K562 (cell line): ENCODE measurements around the gene RAB25.

Source experiments
- ATF6 ChIP-seq: sonication (generic); formaldehyde crosslinking; IDR thresholded peaks from 2 replicates; pipeline ENCODE4 v1.4.0; 2020; ENCODE audit warnings: mild to moderate bottlenecking, missing genetic modification reagents
- HNRNPK ChIP-seq: fragments of 200-400 bp; formaldehyde crosslinking; IDR thresholded peaks from one replicate; pipeline ENCODE4 v1.6.1; 2018; ENCODE audit warnings: mild to moderate bottlenecking, low read depth, low read length; ENCODE audit not compliant: poor library complexity, severe bottlenecking
- KHSRP ChIP-seq: fragments of 450-650 bp; IDR thresholded peaks from 2 replicates; pipeline ENCODE4 v1.6.1; 2017
- MTF1 ChIP-seq: fragments of 250-450 bp; sonication (Bioruptor Pico); IDR thresholded peaks from 2 replicates; pipeline ENCODE4 v1.9.0; 2021; ENCODE audit warnings: moderate library complexity, mild to moderate bottlenecking, inconsistent platforms, borderline replicate concordance
- POLR2AphosphoS5 ChIP-seq: IDR thresholded peaks from 2 replicates; pipeline ENCODE4 v1.6.1; 2011; ENCODE audit warnings: mild to moderate bottlenecking, low read depth, low read length, moderate library complexity; ENCODE audit not compliant: control insufficient read depth, insufficient read depth
- SIN3A ChIP-seq, 2 experiments: fragments of 150-350 bp in 1 of 2; IDR thresholded peaks; 2 replicates each; pipeline ENCODE4 v1.6.1; 2011 to 2016; ENCODE audit warnings: borderline replicate concordance in 2 of 2, low read depth in 2 of 2, low read length in 2 of 2, mild to moderate bottlenecking in 2 of 2, moderate library complexity in 2 of 2; ENCODE audit not compliant: control insufficient read depth in 1 of 2
- ZFX ChIP-seq: sonication (generic); formaldehyde crosslinking; IDR thresholded peaks from 2 replicates; pipeline ENCODE4 v1.8.0; 2022; ENCODE audit warnings: mild to moderate bottlenecking, missing genetic modification reagents, moderate library complexity
- ZNF274 ChIP-seq: IDR thresholded peaks from 2 replicates; pipeline ENCODE4 v1.6.1; 2011; ENCODE audit warnings: low read depth, mild to moderate bottlenecking, low read length, moderate library complexity, borderline replicate concordance
- ZNF780A ChIP-seq: fragments of 250-450 bp; sonication (Bioruptor Pico); IDR thresholded peaks from 2 replicates; pipeline ENCODE4 v1.5.0; 2021; ENCODE audit warnings: mild to moderate bottlenecking
- ZNF785 ChIP-seq: fragments of 250-450 bp; sonication (Bioruptor Pico); IDR thresholded peaks from 2 replicates; pipeline ENCODE4 v1.4.0; 2020; ENCODE audit warnings: mild to moderate bottlenecking

- TF ChIP-seq ZNF780A (CRISPR knock-in tag): no peak
- no peak for TF ChIP-seq ZFX (CRISPR knock-in tag)
- no peak for TF ChIP-seq ATF6
- TF ChIP-seq SIN3A (IDR thresholded peaks at IDR 0.05; ENCODE audit: borderline replicate concordance in 2 of 2, control insufficient read depth in 1 of 2, low read depth in 2 of 2, low read length in 2 of 2): no peak
- no peak for TF ChIP-seq MTF1
- TF ChIP-seq ZNF274: no peak
- TF ChIP-seq KHSRP: no peak
- TF ChIP-seq POLR2AphosphoS5: no peak
- no peak for TF ChIP-seq HNRNPK
- no peak for TF ChIP-seq ZNF785 (CRISPR knock-in tag)
These were observed 40.9 kb downstream of the RAB25 start for GRCh38 chr1:156101880-156102279.
